ENCODE results near the gene STAT5B. TPM values are rescaled to one million over a fixed set of nuclear protein-coding genes. Genes with fewer than 3 reads are reported as not detected.
A peak's percentile ranks its signal among the peaks of the same experiment; 100 is the strongest.

The STAT5B gene
- total RNA-seq, 1 experiment from 2014 or later: 36.4 TPM

DNA sequence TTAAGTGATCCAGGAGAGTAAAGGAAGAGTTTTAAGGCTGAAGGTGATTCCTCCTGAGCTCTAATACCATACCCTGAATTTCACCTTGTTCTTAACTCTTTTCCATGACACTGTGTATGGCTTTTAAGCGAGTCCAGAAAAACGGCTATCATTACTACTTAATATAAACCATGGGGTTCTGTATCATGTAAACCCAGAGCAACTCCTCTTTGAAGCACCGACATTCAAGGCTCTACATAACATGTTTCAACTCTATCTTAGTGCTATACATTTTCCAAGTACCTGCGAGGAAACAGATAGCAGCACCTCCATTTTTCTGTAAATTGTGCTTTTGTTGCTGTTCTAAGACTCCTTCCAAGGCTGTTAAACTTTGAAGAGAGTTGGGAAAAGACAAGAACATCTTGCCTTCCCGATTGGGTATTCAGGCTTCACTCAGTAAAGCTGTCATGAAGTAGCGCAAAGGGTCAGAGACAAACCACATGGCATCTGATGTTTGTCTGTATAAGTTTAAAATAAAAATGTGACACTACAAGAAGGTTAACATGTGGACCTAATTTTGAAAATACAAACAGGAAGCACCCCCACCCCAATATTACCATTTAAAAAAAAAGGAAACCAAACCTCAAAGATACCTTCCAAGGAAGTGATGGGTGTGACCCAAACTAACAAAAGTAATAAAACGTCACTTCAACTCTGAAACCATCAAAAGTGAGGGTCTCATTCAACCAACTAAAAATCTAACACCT, 3.9 kb downstream of the STAT5B start:
- POLR2A ChIA-PET: no interaction called here
- peaks cover 3% of the 10 kb centered on the region; the same call in 1 of the 2 replicates for H3K27me3 Mint-ChIP-seq (ENCODE audit: low read depth)
- no peaks in the 10 kb centered on the region for H3K9me3 Mint-ChIP-seq
- CTCF ChIA-PET: interaction anchor here (1.1 to 4.2 kb wide), 3 partner anchors 50 to 131 kb away, joined by 3 to 21 read pairs (median 3); no protein-coding TSS in a partner anchor
- 0 out of 2 replicates have a peak overlapping the region, but pooled peaks have one; percentile 2 for H3K27ac Mint-ChIP-seq
- H3K4me3 Mint-ChIP-seq: peak overlapping the region; percentile 9
- no peak for TF ChIP-seq NFATC4 (CRISPR knock-in tag; IDR thresholded peaks at IDR 0.05)
- no peak for TF ChIP-seq OVOL2 (CRISPR knock-in tag; IDR thresholded peaks at IDR 0.05; ENCODE audit: borderline replicate concordance)
- TF ChIP-seq ZBTB21 (CRISPR knock-in tag; IDR thresholded peaks at IDR 0.05; ENCODE audit: borderline replicate concordance): no peak
- TF ChIP-seq ATF1 (CRISPR knock-in tag; IDR thresholded peaks at IDR 0.05): no peak
- TF ChIP-seq GTF2I (CRISPR knock-in tag; conservative IDR thresholded peaks at IDR 0.05): no peak
- TF ChIP-seq CREM (CRISPR knock-in tag; IDR thresholded peaks at IDR 0.05): no peak
- no peak for TF ChIP-seq MXD4 (CRISPR knock-in tag; IDR thresholded peaks at IDR 0.05; ENCODE audit: borderline replicate concordance)
- TF ChIP-seq JAZF1 (CRISPR knock-in tag; IDR thresholded peaks at IDR 0.05): no peak
- TF ChIP-seq, protein P1, sequence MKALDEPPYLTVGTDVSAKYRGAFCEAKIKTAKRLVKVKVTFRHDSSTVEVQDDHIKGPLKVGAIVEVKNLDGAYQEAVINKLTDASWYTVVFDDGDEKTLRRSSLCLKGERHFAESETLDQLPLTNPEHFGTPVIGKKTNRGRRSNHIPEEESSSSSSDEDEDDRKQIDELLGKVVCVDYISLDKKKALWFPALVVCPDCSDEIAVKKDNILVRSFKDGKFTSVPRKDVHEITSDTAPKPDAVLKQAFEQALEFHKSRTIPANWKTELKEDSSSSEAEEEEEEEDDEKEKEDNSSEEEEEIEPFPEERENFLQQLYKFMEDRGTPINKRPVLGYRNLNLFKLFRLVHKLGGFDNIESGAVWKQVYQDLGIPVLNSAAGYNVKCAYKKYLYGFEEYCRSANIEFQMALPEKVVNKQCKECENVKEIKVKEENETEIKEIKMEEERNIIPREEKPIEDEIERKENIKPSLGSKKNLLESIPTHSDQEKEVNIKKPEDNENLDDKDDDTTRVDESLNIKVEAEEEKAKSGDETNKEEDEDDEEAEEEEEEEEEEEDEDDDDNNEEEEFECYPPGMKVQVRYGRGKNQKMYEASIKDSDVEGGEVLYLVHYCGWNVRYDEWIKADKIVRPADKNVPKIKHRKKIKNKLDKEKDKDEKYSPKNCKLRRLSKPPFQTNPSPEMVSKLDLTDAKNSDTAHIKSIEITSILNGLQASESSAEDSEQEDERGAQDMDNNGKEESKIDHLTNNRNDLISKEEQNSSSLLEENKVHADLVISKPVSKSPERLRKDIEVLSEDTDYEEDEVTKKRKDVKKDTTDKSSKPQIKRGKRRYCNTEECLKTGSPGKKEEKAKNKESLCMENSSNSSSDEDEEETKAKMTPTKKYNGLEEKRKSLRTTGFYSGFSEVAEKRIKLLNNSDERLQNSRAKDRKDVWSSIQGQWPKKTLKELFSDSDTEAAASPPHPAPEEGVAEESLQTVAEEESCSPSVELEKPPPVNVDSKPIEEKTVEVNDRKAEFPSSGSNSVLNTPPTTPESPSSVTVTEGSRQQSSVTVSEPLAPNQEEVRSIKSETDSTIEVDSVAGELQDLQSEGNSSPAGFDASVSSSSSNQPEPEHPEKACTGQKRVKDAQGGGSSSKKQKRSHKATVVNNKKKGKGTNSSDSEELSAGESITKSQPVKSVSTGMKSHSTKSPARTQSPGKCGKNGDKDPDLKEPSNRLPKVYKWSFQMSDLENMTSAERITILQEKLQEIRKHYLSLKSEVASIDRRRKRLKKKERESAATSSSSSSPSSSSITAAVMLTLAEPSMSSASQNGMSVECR (CRISPR knock-in tag; IDR thresholded peaks at IDR 0.05; ENCODE audit: borderline replicate concordance): no peak
- no peaks in the 10 kb centered on the region for H3K36me3 Mint-ChIP-seq
- no peak for ATAC-seq
- H3K4me1 Mint-ChIP-seq: peaks cover 54% of the 10 kb centered on the region
- DNase-seq (ENCODE audit: low spot score): no peak

DNA sequence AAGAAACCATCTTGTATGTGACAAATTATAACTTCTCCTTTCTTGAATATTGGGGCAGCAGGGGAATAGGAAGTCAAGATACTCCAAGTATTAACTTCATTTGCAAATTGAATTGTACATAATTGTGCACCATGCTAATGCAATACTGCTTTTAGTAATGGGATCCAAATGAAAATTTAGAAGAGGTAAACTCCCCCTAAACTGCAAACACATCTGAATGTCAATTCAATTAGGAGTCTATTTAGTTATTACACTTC, 4.5 kb downstream of the STAT5B start:
- Mint-ChIP-seq H3K4me3 (no peak overlapping the region), H3K9me3 (no peaks in the 10 kb centered on the region), H3K27ac (no peak overlapping the region), H3K36me3 (no peaks in the 10 kb centered on the region), H3K27me3 (ENCODE audit: low read depth) (no peaks in the 10 kb centered on the region), H3K4me1 (peaks cover 50% of the 10 kb centered on the region)
- ATAC-seq (no peak), DNase-seq (ENCODE audit: low spot score) (no peak)
- ChIA-PET CTCF (interaction anchor here (4.2 kb wide), 1 partner anchor 49 kb away, joined by 21 read pairs; no protein-coding TSS in a partner anchor), POLR2A (no interaction called here)
- TF ChIP-seq NFYB (CRISPR knock-in tag; conservative IDR thresholded peaks at IDR 0.05; ENCODE audit: low read depth) (no peak), FOXJ3 (CRISPR knock-in tag; IDR thresholded peaks at IDR 0.05; ENCODE audit: borderline replicate concordance) (no peak), JUN (CRISPR knock-in tag; IDR thresholded peaks at IDR 0.05) (no peak)
- TF ChIP-seq, protein P2, sequence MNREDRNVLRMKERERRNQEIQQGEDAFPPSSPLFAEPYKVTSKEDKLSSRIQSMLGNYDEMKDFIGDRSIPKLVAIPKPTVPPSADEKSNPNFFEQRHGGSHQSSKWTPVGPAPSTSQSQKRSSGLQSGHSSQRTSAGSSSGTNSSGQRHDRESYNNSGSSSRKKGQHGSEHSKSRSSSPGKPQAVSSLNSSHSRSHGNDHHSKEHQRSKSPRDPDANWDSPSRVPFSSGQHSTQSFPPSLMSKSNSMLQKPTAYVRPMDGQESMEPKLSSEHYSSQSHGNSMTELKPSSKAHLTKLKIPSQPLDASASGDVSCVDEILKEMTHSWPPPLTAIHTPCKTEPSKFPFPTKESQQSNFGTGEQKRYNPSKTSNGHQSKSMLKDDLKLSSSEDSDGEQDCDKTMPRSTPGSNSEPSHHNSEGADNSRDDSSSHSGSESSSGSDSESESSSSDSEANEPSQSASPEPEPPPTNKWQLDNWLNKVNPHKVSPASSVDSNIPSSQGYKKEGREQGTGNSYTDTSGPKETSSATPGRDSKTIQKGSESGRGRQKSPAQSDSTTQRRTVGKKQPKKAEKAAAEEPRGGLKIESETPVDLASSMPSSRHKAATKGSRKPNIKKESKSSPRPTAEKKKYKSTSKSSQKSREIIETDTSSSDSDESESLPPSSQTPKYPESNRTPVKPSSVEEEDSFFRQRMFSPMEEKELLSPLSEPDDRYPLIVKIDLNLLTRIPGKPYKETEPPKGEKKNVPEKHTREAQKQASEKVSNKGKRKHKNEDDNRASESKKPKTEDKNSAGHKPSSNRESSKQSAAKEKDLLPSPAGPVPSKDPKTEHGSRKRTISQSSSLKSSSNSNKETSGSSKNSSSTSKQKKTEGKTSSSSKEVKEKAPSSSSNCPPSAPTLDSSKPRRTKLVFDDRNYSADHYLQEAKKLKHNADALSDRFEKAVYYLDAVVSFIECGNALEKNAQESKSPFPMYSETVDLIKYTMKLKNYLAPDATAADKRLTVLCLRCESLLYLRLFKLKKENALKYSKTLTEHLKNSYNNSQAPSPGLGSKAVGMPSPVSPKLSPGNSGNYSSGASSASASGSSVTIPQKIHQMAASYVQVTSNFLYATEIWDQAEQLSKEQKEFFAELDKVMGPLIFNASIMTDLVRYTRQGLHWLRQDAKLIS (CRISPR knock-in tag; IDR thresholded peaks at IDR 0.05; ENCODE audit: borderline replicate concordance): no peak
- TF ChIP-seq, protein P3, sequence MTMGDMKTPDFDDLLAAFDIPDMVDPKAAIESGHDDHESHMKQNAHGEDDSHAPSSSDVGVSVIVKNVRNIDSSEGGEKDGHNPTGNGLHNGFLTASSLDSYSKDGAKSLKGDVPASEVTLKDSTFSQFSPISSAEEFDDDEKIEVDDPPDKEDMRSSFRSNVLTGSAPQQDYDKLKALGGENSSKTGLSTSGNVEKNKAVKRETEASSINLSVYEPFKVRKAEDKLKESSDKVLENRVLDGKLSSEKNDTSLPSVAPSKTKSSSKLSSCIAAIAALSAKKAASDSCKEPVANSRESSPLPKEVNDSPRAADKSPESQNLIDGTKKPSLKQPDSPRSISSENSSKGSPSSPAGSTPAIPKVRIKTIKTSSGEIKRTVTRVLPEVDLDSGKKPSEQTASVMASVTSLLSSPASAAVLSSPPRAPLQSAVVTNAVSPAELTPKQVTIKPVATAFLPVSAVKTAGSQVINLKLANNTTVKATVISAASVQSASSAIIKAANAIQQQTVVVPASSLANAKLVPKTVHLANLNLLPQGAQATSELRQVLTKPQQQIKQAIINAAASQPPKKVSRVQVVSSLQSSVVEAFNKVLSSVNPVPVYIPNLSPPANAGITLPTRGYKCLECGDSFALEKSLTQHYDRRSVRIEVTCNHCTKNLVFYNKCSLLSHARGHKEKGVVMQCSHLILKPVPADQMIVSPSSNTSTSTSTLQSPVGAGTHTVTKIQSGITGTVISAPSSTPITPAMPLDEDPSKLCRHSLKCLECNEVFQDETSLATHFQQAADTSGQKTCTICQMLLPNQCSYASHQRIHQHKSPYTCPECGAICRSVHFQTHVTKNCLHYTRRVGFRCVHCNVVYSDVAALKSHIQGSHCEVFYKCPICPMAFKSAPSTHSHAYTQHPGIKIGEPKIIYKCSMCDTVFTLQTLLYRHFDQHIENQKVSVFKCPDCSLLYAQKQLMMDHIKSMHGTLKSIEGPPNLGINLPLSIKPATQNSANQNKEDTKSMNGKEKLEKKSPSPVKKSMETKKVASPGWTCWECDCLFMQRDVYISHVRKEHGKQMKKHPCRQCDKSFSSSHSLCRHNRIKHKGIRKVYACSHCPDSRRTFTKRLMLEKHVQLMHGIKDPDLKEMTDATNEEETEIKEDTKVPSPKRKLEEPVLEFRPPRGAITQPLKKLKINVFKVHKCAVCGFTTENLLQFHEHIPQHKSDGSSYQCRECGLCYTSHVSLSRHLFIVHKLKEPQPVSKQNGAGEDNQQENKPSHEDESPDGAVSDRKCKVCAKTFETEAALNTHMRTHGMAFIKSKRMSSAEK (CRISPR knock-in tag; IDR thresholded peaks at IDR 0.05; ENCODE audit: borderline replicate concordance): no peak
- TF ChIP-seq, protein P4, sequence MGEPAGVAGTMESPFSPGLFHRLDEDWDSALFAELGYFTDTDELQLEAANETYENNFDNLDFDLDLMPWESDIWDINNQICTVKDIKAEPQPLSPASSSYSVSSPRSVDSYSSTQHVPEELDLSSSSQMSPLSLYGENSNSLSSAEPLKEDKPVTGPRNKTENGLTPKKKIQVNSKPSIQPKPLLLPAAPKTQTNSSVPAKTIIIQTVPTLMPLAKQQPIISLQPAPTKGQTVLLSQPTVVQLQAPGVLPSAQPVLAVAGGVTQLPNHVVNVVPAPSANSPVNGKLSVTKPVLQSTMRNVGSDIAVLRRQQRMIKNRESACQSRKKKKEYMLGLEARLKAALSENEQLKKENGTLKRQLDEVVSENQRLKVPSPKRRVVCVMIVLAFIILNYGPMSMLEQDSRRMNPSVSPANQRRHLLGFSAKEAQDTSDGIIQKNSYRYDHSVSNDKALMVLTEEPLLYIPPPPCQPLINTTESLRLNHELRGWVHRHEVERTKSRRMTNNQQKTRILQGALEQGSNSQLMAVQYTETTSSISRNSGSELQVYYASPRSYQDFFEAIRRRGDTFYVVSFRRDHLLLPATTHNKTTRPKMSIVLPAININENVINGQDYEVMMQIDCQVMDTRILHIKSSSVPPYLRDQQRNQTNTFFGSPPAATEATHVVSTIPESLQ (CRISPR knock-in tag; IDR thresholded peaks at IDR 0.05): no peak
- TF ChIP-seq, protein P5, sequence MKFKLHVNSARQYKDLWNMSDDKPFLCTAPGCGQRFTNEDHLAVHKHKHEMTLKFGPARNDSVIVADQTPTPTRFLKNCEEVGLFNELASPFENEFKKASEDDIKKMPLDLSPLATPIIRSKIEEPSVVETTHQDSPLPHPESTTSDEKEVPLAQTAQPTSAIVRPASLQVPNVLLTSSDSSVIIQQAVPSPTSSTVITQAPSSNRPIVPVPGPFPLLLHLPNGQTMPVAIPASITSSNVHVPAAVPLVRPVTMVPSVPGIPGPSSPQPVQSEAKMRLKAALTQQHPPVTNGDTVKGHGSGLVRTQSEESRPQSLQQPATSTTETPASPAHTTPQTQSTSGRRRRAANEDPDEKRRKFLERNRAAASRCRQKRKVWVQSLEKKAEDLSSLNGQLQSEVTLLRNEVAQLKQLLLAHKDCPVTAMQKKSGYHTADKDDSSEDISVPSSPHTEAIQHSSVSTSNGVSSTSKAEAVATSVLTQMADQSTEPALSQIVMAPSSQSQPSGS (CRISPR knock-in tag; IDR thresholded peaks at IDR 0.05; ENCODE audit: borderline replicate concordance, low read depth): no peak
